Measurements from ENCODE around the gene RGS3.

Gene RGS3

DNA sequence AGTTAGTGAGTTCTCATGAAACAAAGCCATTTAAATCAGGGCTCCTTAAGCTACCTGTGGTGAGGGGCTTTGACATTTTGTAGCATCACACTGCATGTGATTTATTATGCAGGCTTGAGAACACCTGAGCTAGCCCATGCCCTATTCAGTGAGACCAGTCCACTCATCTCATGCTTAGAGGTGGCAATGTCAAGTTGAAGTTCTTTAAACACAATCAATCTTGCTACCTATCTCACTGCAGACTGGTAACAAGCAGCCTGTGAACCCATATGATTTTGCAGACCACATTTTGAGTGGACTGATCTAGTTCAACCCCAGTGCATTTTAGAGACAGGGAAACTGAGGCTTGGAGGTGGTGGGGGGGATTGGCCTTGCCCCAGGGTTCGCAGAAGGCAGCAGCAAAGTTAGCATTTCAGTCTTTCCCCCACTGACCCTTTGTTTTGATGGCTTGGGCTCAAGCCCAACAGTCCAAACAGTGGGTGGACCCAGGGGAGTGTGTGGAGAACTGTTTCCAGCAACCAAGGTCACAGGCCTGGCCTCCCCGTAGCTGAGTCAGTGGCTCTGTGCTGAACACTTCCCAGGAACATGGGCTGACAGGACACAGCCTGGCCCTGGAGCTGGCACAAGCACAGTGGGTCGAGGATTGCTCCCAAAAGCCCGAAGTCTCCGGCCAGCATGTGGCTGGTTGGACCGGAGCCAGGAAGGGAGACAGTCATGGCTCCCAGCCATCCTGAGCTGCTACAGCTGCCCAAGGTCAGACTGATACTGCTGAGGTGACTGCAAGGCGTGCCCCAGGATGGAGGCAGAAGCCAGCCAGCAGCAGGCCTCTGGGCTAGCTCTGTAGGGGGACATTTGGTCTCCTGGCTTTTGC is 95.3 kb downstream of the RGS3 start:
- no peak for DNase-seq

DNA sequence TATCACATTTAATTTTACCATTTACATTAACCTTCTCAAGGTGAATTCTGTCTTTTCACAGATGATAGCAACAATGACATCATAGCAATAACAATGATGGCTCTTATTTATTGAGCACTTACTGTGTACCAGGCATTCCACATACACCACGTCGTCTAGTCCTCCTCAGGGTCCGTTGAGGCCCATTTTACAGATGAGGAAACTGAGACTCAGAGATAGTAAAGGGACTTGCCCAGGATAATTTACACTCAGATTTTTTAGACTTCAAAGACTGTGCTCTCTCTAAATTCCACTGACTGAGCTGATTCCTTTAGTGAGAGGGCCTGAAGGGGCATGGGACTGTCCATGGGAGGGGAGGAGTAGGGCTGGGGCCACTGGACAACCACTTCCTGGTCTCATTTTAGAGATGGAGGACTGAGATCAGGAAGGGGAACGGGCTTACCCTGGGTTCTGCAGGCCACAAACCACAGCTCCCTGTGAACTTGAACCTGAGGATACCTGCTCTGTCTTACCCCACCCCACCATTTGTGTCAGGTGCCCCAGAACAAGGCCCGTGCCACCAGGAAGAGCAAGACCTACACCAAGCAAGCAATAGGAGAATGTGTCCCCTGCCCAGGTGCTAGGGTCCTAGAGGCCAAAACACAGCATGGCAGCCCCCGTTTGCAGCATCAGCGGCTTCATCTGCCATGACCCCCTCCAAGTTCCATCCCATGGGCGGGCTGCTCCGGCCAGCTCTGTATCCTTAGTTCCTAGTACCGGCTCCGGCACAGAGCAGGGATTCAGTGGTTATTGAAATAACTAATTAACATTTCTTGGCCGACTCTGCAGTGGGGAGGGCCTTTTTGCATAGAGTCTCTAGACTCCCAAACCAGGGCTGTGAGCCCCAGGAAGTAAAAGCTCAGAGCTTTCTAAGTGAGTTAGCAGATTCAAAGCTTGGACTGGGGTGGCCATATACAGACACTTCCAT is 96.6 kb downstream of the RGS3 start:
- DNase-seq, result no peak

DNA sequence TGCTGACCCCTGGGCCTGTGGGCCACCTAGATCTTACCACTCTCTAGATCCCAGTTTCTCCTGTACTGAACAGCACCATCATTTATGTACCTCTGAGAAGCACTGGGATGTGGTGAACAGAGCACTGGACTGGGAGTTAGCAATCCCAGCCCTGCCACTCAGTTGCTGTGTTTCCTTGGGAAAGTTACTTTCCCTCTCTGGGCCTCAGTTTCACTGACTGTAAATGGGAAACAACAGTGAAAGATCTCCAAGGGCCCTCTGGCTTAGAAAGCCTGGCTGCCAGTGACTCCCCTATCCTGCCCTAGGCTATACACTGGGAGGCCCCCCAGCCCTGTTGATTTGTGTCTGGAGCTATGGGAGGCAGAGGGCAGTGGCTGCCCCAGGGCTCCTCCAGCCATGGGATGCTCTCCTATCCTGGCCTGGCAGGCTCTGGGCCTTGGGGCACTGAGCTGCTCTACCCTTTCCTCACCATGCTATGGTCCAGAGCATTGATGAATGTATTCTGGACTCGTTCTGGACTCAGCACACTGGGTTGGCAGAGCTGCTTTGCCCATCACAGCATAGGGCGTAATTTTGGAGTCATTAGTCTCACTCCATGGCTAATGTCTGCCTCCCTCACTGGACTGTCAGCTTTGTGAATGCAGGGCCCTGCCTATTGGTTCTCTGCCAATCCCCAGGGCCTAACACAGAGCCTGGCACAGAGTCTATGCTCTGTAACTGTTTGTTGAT is 99.3 kb downstream of the RGS3 start:
- no peak for DNase-seq

DNA sequence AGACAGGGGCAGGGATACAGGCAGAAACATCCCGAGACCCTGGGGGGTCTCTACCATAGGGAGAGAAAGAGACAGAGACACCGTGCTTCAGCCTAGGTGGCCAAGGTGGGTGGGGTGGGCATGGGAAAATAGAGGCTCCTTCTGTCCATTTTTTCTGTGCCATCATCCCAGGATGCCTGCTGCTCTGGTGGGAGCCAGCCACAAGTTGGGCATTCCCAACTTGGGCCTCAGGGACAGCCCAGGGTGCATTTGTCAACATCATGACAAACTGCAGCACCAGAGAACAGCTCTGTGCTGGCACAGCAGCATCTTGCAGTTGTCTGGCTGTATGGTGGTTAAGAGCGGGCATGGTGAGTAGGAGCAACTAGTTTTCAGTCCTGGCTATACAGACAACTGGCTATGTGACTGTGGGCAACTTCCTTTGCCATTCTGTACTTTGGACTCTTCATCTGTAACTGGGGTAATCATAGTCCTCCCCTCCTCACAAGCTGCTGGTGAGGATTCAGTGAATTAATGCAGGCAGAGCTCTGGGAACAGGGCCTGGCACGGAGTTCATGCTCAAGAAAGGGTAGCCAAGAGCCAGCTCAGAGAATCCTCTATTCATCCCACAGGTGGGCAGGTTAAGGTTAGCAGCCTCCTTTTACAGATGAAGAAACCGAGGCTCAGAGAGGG is 100.4 kb downstream of the RGS3 start:
- DNase-seq, result no peak

DNA sequence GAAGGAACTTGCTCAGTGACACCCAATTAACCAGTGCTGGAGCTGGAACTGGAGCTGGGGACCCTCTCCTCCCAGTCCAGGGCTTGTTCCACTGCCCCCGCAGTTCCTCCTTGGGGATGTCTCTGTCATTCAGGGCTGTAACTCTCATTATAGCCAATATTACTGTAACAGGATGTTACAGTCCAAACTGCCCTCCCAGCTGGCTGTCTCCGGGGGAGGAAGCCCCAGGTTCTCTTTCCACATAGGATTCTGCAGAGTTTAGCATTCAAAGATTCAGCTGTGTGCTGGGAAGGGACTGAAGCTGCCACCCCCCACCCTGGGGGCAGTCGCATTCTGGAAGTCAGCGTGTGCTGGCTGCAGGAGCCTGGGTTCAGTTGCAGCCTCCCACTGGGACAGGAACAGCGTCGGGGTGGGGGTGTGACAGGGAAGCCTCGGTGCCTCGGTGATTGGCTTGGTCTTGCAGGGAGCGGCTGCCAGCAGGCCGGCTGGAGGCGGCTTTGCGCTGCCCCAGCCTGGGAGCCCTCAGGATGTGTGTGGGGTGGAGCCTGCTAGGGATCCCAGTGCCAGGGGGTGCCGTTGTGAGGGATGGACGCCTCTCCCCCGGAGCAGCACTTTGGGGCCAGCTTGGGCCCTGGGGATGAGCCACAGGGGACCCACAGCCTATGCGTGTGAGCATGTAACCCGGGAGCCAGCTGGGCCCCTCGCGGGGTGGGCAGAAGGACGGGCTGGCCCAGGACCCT is 101.1 kb downstream of the RGS3 start:
- no peak for DNase-seq

DNA sequence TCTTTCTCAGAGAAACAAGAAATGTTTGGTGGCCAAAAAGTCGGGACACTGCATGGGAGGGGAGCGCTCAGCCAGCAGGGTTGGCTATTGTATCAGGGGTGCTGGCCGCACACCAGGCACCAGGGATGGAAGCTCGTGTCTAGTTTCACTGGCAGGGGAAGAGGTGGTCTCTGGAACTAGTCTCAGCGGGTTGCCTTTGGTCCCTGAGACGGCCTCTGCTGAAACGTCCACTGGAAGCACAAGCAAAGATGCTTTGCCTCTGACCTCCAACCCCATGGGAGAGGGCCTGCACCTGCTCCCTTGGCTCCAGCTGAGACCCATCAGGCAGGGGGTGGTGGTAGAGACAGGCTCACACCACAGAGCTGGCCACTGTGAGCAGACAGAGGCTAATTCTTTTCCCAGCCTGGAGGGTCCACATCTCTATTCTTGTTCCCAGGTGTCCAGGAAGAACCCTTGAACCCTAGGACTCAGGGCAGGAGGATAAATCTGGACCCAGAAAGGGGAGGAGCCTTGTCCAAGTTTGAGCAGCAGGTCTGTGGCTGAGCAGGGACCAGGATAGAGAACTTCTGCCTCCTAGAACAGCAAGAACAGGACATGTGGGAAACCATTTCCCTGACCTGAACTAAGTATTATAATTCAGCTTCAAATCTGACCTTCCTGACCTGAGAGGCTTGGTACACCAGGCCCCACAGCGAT is 102.6 kb downstream of the RGS3 start:
- no peak for DNase-seq

DNA sequence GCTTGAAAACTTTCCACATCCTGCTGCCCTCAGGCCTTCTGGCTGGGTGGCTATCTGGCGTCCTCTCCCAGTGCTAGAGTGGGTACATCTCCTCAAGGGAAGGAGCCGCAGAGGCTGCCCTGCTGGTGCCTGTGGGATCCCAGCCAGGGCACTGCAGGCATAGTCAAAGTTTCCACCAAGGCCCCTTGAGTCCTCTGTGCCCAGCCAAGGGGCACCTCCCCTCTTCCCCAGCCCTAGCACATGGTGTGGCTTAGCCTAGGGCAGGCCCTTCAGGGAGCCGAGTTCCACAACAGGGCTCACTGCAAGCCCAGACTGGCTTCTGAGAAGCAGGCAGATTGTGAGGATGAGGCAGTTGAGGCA is 103.2 kb downstream of the RGS3 start:
- DNase-seq, result no peak

DNA sequence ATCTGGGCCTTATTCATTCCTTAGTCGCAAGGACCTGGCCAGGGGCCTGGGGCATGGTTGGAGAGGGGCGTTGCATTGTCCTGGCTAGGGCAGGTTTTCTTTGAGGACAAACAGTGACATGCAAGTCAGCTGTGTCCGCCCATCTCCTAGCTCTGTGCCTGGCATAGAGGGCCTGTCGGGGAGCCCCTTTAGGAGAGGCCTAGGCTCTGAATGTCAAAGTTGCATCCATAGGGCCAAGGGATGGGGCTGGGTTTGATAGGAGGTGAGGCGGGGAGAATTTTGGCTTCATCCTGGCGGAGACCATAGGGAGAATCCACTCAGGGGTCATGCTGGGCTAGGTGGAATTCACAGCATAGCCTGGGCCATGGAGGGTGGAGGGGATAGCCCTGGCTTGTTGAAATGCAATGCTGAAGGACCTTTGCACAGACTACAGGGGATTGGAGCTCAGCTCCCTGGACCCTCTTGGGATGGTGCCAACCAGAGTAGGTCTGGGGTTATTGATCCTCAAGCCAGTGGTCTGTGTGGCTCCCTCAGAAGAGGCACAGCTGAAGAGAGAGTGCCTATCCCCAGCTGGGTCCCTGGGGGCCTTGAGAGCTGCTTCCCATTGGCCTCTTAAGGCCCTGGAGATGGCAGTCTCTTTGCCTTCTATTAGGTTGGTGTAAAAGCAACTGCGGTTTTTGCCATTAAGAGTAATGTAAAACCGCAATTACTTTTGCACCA is 104.0 kb downstream of the RGS3 start:
- DNase-seq, result no peak

DNA sequence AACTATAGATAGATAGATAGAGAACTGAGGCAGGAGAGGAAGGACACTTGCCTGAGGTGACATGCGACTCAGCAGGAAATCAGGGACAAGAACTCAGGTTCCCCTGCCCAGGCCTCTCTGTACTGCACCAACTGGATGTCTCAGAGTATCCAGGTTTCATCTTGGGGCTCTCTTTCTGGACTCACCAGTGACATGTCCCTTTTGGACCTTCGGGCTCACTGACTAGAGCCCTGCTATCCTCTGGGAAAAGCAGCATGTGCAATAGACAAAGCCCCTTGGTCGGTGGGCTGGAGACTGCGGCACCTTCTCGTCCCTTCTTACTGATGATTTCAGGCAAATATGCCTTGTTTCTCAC is 104.5 kb downstream of the RGS3 start:
- no peak for DNase-seq

DNA sequence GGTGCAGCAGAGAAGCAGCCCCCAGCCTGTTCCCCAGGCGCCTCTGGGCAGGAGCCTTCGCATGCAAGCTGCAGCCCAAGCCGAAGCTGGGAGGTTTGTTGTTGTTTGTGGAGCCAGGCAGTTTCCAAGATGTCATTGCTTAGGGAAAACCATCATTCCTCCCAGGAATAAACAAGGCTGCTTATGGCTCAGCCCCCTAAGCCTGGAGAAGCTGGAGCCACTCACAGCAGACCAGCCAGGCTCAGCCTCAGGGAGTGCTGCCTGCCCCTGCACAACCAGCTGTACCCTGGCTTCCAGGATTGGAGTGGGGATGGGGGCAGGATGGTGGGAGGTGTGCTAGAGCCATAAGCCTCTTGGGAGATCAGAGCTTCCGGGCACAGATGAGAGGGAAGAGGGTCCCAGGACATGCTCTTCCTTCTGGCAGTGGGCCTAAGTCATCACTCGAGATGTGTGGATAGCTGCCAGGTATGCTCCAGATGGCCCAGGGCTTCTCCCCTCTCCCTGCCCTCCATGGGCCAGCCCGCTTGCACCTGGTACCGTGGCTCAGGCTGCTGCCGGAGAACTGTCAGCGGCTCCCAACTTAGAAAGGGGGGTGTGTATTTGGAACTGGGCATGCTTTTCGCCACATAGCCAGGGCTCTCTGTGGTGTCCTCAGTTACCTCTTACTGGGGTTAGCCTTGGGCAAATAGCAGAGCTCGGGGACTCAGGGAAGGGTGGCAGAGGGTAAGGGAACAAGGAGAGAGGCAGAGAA is 105.2 kb downstream of the RGS3 start:
- no peak for DNase-seq

DNA sequence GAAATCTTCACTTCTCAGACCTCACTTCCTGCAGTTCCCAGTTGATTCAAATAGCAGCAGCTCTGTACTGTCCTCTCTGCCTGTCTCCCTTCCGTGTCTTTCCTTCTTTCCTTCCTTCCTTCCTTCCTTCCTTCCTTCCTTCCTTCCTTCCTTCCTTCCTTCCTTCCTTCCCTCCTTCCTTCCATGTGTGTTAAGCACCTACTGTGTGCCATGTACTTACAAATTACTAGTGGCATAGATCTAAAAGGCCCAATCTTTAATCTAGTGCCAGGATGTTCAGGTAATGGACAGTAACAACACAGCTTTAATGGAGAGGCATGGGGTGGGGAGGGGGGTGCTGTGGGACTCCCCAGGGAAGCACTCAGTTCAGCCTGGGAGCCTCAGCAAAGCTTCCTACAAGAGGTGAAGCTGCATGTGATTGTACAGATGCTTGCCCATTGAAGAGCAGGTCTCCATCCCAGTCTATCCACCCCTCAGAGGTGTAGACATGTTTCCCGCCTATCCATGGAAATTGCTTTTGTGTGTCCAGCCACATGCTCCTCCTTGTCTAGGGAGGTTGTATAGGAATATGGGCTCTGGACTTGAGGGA is 106.0 kb downstream of the RGS3 start:
- no peak for DNase-seq

DNA sequence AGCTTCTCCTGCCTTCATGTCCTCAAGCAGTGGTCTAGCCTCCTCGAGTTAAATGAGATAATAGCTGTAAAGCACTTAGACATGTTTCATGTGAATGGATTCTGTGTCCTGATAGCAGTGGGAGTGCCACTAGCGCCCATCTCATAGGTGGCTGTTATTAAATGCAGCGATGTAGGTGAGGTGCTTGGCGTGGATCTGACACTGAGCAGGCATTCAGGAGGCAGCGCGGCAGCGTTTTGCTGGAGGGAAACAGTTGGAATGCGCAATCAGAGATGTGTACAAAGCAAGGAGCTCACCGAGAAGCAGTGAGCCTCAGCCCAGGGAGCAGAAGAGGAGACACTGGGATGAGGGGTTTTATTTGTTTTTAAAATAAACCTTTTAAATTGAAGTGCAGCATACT is 106.6 kb downstream of the RGS3 start:
- no peak for DNase-seq

DNA sequence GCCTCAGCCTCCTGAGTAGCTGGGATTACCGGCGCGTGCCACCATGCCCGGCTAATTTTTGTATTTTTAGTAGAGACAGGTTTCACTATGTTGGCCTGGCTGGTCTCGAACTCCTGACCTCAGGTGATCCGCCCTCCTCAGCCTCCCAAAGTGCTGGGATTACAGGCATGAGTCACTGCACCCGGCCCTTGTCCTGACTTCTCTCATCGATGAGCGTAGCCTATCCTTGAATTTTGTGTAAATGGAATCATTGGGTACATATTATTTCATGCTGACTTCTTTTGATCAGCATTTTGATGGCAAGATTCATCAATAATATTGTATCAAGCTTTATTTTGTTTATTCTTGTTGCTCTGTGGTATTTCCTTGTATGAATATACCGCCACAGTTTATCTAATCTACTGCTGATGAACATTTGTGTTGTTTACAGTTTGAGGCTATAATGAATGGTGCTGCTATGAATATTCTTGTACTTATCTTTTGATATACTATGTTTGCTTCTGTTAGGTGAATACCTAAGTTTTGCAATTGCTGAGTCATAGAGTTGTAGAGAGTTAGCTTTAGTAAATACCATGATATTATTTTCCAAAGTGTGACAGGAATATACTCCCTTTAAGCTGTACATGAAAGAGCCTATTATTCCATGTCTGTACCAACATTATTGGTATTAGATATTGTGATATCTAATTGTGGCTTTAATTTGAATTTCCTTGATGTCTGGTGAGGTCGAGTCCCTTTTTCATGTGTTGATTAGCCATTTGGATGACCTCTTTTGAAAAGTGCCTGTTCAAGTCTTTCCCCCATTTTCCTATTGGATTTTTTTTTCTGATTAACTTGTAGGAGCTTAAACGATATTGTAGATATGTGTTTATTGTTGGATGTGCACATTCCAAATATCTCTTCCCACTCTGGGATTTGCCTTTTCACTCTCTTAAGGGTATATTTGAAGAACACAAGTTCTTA is 107.5 kb downstream of the RGS3 start:
- no peak for DNase-seq

DNA sequence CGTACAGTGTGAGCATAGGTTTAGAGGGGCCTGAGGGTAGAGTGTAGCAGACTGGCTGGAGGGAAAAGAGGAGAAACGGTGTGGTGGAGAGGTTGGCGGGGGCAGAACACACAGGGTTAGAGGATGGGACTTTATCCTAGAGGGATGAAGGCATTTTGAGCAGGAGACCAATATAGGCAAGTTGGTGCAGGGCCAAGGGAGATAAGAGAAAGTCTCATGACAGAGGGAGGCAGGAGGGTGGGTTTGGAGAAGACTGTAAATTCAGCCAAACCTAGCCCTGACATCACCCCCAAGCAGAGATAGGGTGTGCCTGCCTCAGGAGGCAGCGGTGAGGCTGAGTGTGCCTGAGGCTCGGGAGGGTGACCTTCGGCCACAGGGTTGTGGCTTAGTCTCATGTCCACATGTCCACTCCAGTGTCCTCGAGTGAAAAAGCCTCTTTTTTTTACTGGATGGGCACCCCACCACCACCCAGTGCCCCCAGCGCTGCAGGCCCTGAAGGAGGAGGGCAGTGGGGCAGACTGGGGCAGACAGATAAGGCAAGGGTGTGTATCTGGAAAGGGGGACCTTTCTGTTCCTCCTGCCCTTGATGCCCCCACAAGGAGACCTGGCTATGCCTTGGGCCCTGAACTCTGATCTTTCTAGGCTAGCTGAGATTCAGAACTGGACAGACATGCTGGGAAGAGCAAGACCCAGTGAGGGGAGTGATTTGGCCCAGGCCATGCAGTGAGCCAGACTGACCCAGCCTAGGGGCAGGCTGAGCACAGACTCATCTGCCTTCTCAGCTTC is 108.7 kb downstream of the RGS3 start:
- no peak for DNase-seq

DNA sequence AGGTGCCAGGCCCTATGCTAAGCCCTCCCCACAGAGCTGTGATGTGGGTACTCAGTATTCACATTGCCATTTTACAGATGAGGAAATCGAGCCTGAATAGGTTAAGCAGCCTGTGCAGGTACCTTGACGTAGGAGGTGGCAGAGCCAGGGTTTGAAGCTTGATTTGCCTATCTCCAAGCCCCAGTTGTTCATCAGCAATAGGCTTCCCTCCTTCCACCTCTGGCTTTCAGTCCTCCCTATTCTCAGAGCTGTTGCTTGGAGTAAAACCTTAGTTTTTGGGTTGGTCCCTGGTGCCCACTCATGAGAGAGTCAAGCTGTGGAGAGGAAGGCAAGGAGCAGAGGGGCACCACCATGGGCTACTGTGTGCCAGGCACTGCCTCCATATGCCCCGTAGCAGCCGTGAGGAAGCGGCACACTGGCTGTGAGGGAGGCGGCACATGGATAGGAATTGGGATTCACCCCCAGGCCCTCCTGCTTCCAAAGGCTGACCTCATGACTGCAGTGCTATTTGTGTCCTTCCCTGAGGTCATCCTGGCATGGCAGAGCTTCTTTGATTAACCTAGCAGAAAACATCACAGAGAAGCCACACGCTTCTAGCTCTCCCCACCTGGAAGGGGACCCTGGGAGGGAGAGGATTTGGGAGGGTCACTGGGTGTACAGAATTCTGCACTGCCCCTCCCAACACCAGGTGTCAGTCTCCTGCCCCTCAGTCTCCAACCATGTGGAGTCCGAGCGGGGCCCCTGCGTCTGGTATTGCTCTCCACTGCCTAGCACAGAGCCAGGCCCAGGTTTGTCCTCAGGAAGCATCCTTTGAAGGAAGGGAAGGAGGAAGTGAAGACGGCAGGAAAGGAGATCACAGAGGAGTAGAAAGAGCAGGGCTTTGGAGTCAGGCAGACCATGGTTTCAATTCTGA is 109.8 kb downstream of the RGS3 start:
- DNase-seq, result no peak

DNA sequence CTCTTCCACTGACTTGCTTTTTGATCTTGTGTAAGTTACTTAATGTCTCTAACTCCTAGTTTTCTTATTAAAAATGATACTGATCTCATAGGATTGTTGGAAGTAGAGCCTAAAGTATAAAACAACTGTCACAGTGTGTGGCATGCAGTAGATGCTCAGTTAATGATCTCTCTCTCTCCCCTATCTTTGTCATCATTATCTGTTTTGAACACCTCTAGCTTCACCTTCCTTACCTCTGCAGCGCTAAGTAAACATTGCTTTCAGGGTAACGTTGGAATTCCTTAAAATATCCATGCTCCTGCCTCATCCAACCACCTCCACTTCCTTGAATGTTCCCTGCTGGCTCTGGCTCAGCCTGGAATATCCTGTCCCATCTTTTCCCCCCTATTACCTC is 110.4 kb downstream of the RGS3 start:
- no peak for DNase-seq

Data from suppressor macrophage treated with lipopolysaccharide for 4 hours (primary cell).